Measurements from ENCODE around the gene ABCA2. TPM values are rescaled to one million over a fixed set of nuclear protein-coding genes. Genes with fewer than 3 reads are reported as not detected.

Gene ABCA2
- total and polyA plus RNA-seq, 12 donors, result 2.9 to 150 (median 31.5) TPM

DNA sequence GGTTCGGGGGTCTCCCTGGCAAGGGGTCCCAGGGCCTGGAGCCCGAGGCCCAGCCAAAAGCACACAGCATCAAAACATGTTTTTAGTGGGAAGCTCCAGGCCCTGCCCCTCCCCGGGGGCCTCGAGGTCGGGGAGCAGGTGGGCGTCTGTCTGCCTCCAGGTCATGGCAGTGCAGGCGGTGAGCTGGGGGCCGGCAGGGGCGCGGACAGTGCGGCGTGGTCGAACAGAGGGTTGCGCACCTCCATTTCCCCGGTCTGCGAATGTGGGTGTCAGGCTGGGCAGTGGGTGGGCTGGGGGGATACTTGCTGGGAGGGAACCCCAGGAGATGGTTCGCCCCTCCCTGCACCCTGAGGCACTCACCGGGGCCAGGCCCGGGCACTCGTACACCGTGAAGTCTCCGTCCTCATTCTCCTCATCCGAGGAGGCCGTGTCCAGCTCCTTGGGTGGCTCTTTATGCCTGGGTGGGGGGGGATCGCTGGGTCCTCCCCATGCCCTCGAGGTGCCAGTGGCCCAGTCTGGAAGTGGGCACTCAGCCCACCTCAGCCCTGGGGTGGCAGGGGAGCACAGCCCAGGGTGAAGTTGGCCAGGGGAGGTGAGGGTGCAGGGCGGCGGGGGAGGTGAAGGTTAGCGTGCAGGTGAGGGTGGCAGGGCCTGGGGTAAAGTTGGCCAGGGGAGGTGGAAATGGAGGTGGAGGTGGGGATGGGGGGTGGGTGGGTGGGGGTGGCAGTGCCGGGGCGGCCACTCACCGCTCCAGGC is 11.8 kb upstream of the ABCA2 start:
- no peaks in the 10 kb centered on the region for H3K9me3 ChIP-seq (replicated peaks in 1 of 3)
- no peak for TF ChIP-seq POLR2A (IDR thresholded peaks at IDR 0.05)
- TF ChIP-seq, protein P1, sequence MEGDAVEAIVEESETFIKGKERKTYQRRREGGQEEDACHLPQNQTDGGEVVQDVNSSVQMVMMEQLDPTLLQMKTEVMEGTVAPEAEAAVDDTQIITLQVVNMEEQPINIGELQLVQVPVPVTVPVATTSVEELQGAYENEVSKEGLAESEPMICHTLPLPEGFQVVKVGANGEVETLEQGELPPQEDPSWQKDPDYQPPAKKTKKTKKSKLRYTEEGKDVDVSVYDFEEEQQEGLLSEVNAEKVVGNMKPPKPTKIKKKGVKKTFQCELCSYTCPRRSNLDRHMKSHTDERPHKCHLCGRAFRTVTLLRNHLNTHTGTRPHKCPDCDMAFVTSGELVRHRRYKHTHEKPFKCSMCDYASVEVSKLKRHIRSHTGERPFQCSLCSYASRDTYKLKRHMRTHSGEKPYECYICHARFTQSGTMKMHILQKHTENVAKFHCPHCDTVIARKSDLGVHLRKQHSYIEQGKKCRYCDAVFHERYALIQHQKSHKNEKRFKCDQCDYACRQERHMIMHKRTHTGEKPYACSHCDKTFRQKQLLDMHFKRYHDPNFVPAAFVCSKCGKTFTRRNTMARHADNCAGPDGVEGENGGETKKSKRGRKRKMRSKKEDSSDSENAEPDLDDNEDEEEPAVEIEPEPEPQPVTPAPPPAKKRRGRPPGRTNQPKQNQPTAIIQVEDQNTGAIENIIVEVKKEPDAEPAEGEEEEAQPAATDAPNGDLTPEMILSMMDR (IDR thresholded peaks at IDR 0.05), result no peak
- no peak for DNase-seq
- H3K27ac ChIP-seq, result no peak overlapping the region
- H3K4me3 ChIP-seq, result no peak overlapping the region
- peaks cover 0 to 7% of the 10 kb centered on the region in 2 donors for H3K36me3 ChIP-seq (replicated peaks in 1 of 2)
- intact Hi-C loops (cut with DNase I), result loop anchor here in 1 of 2 donors (5.0 kb wide), 1 partner anchor 252 kb away; no protein-coding TSS in a partner anchor
- peaks cover 13% of the 10 kb centered on the region for H3K27me3 ChIP-seq
- peaks cover 0 to 4% of the 10 kb centered on the region in 2 donors for H3K4me1 ChIP-seq (replicated peaks in 1 of 2)
- WGBS, 4 donors, result 87 to 96% (median 90%) methylated on average over 11 to 32 of the region's 32 CpGs

DNA sequence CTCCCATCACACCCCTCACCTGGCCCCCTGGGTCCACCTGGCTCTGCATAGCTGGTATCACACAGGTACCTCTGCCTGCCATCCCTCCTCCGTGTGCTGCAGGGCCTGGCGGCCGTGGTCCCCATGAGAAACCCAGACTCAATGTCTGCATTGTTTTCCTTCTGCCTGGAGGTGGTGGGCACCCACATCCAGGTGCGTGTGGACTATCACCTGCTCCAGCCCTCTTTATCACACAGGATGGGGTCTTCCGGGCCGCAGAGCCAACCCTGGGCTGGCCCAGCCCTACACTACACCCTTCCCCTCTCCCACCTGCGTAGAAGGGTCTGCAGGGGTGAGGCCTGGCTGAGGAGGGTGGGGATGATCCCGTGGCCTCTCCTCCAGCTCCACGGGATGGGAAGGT is 10.9 kb upstream of the ABCA2 start:
- 78 to 84% (median 83%) methylated on average over 5 to 9 of the region's 9 CpGs for WGBS, 4 donors
- H3K9me3 ChIP-seq (replicated peaks in 1 of 3), result no peaks in the 10 kb centered on the region
- no peak overlapping the region for H3K27ac ChIP-seq
- TF ChIP-seq, protein P1 (IDR thresholded peaks at IDR 0.05), result no peak
- TF ChIP-seq POLR2A (IDR thresholded peaks at IDR 0.05), result no peak
- H3K27me3 ChIP-seq, result peaks cover 5% of the 10 kb centered on the region
- peaks cover 0 to 8% of the 10 kb centered on the region in 2 donors for H3K4me1 ChIP-seq (replicated peaks in 1 of 2)
- intact Hi-C loops (cut with DNase I), result loop anchor here in 1 of 2 donors (5.0 kb wide), 1 partner anchor 252 kb away; no protein-coding TSS in a partner anchor
- no peak overlapping the region for H3K4me3 ChIP-seq
- no peak for DNase-seq
- H3K36me3 ChIP-seq (replicated peaks in 1 of 2), result peaks cover 0 to 7% of the 10 kb centered on the region in 2 donors

DNA sequence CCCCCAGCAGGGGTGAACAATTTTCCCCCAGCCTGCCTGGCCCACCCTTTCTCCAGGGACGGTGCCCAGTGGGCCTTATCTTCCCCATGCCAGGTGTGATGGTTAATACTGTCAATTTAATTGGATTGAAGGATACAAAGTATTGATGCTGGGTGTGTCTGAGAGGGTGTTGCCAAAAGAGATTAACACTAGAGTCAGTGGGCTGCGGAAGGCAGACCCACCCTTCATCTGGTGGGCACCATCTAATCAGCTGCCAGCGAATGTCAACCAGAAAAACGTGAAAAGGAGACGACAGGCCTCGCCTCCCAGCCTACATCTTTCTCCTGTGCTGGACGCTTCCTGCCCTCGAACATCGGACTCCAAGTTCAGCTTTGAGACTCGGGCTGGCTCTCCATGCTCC is 9.4 kb upstream of the ABCA2 start:
- peaks cover 0 to 7% of the 10 kb centered on the region in 2 donors for H3K36me3 ChIP-seq (replicated peaks in 1 of 2)
- peaks cover 0 to 8% of the 10 kb centered on the region in 2 donors for H3K4me1 ChIP-seq (replicated peaks in 1 of 2)
- TF ChIP-seq, protein P1 (IDR thresholded peaks at IDR 0.05), result no peak
- TF ChIP-seq POLR2A (IDR thresholded peaks at IDR 0.05), result no peak
- no peak overlapping the region for H3K4me3 ChIP-seq
- H3K27me3 ChIP-seq, result no peaks in the 10 kb centered on the region
- WGBS, 4 donors, result 84 to 91% (median 86%) methylated on average over 10 of the region's 10 CpGs
- intact Hi-C loops (cut with DNase I), result loop anchor here in 1 of 2 donors (5.0 kb wide), 1 partner anchor 250 kb away; no protein-coding TSS in a partner anchor
- no peak overlapping the region for H3K27ac ChIP-seq
- DNase-seq, result no peak
- H3K9me3 ChIP-seq (replicated peaks in 1 of 3), result no peaks in the 10 kb centered on the region

DNA sequence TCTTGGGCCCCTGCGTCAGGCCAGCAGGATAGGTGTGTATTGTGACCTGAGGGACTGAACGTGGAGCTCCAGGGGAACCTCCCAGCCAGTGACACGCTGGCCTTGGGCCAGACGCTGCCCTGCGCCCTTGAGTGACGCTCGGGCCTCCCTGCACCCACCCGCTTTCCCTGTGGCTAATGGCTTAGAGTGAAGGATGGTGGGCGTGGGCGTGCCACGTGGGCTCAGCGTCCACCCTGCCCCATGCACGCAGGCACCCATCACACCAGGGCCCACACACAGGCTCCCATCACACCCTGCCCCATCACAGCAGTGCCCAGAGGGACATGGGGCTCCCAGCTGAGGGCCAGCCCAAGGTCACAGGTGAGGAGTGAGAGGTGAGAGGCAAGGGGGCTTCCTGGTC is 9.0 kb upstream of the ABCA2 start:
- H3K4me1 ChIP-seq (replicated peaks in 1 of 2), result peaks cover 0 to 9% of the 10 kb centered on the region in 2 donors
- H3K4me3 ChIP-seq, result no peak overlapping the region
- H3K9me3 ChIP-seq (replicated peaks in 1 of 3), result no peaks in the 10 kb centered on the region
- H3K36me3 ChIP-seq (replicated peaks in 1 of 2), result peaks cover 0 to 7% of the 10 kb centered on the region in 2 donors
- H3K27me3 ChIP-seq, result no peaks in the 10 kb centered on the region
- TF ChIP-seq, protein P1 (IDR thresholded peaks at IDR 0.05), result no peak
- TF ChIP-seq POLR2A (IDR thresholded peaks at IDR 0.05), result no peak
- no peak overlapping the region for H3K27ac ChIP-seq
- DNase-seq, result no peak
- intact Hi-C loops (cut with DNase I), result loop anchor here in 1 of 2 donors (5.0 kb wide), 1 partner anchor 250 kb away; no protein-coding TSS in a partner anchor
- 41 to 63% (median 56%) methylated on average over 1 to 13 of the region's 13 CpGs for WGBS, 4 donors
